Liver (tissue), 9 donors: ENCODE data around the gene NMRAL1. TPM values are rescaled to one million over a fixed set of nuclear protein-coding genes. Genes with fewer than 3 reads are reported as not detected.

Source experiments
- DNase-seq: peaks from one replicate; pipeline ENCODE4 v3.0.0-alpha.2; 2017; ENCODE audit warnings: low spot score
- H3K27ac ChIP-seq, 2 donors: one replicate each; pipeline ENCODE4 v1.7.0; 2013; ENCODE audit warnings: inconsistent platforms in 2 of 2, low read length in 2 of 2, control low read depth in 1 of 2, low read depth in 1 of 2, mild to moderate bottlenecking in 1 of 2
- H3K27me3 ChIP-seq, 4 donors: one replicate each; pipeline versions ENCODE4 v1.6.1 to v1.7.0; 2013; ENCODE audit warnings: low read length in 3 of 4, inconsistent platforms in 1 of 4, mild to moderate bottlenecking in 1 of 4, moderate library complexity in 1 of 4; ENCODE audit not compliant: control insufficient read depth in 4 of 4, insufficient read depth in 4 of 4
- H3K36me3 ChIP-seq, 4 donors: one replicate each; pipeline versions ENCODE4 v1.6.1 to v1.7.0; 2013; ENCODE audit warnings: low read length in 3 of 4, mild to moderate bottlenecking in 3 of 4, low read depth in 1 of 4, moderate library complexity in 1 of 4; ENCODE audit not compliant: control insufficient read depth in 4 of 4, insufficient read depth in 3 of 4
- H3K4me1 ChIP-seq, 4 donors: one replicate each; pipeline versions ENCODE4 v1.6.1 to v1.7.0; 2013; ENCODE audit warnings: low read length in 3 of 4, mild to moderate bottlenecking in 3 of 4, moderate library complexity in 1 of 4; ENCODE audit not compliant: control insufficient read depth in 4 of 4, insufficient read depth in 4 of 4
- H3K4me3 ChIP-seq, 3 donors: one replicate each; pipeline versions ENCODE4 v1.6.1 to v1.7.0; 2013; ENCODE audit warnings: low read length in 3 of 3, control low read depth in 1 of 3, low read depth in 1 of 3, mild to moderate bottlenecking in 1 of 3
- H3K9ac ChIP-seq, 2 donors: one replicate each; pipeline ENCODE4 v1.7.0; 2013; ENCODE audit warnings: low read length in 2 of 2, mild to moderate bottlenecking in 2 of 2, moderate library complexity in 2 of 2, control low read depth in 1 of 2, low read depth in 1 of 2
- H3K9me3 ChIP-seq, 4 donors: one replicate each; pipeline versions ENCODE4 v1.6.1 to v1.7.0; 2013; ENCODE audit warnings: low read length in 3 of 4; ENCODE audit not compliant: control insufficient read depth in 4 of 4
- ATF3 ChIP-seq: IDR thresholded peaks from 2 replicates; pipeline ENCODE4 v1.6.1; 2016; ENCODE audit warnings: antibody characterized with exemption
- CTCF ChIP-seq: fragments of 150-350 bp; IDR thresholded peaks from 2 replicates; pipeline ENCODE4 v1.5.1; 2017; ENCODE audit warnings: improper control_type of control experiment, low read depth, low read length; ENCODE audit not compliant: missing input control
- EGR1 ChIP-seq, 2 donors: IDR thresholded peaks; 2 replicates each; pipeline ENCODE4 v1.6.1; 2016 to 2018; ENCODE audit warnings: antibody characterized with exemption in 2 of 2, low read depth in 2 of 2
- FOXA1 ChIP-seq: IDR thresholded peaks from 2 replicates; pipeline ENCODE4 v1.6.1; 2016; ENCODE audit warnings: antibody characterized with exemption
- FOXA2 ChIP-seq: IDR thresholded peaks from 2 replicates; pipeline ENCODE4 v1.6.1; 2016; ENCODE audit warnings: antibody characterized with exemption
- GABPA ChIP-seq, 2 donors: IDR thresholded peaks in 1 of 2; conservative IDR thresholded peaks in 1 of 2; 2 replicates each; pipeline ENCODE4 v1.6.1; 2016; ENCODE audit warnings: antibody characterized with exemption in 2 of 2, mild to moderate bottlenecking in 1 of 2, moderate library complexity in 1 of 2
- HNF4A ChIP-seq, 2 donors: conservative IDR thresholded peaks; 2 replicates each; pipeline ENCODE4 v1.6.1; 2016; ENCODE audit warnings: antibody characterized with exemption in 2 of 2, mild to moderate bottlenecking in 2 of 2
- HNF4G ChIP-seq: IDR thresholded peaks from 2 replicates; pipeline ENCODE4 v1.6.1; 2016; ENCODE audit warnings: antibody characterized with exemption
- JUND ChIP-seq, 2 donors: IDR thresholded peaks; 2 replicates each; pipeline ENCODE4 v1.6.1; 2016; ENCODE audit warnings: antibody characterized with exemption in 2 of 2
- MAX ChIP-seq: IDR thresholded peaks from 2 replicates; pipeline ENCODE4 v1.6.1; 2016; ENCODE audit warnings: antibody characterized with exemption
- NR2F2 ChIP-seq: IDR thresholded peaks from 2 replicates; pipeline ENCODE4 v1.6.1; 2016; ENCODE audit warnings: antibody characterized with exemption
- RAD21 ChIP-seq, 2 donors: IDR thresholded peaks; 2 replicates each; pipeline ENCODE4 v1.6.1; 2016; ENCODE audit warnings: antibody characterized with exemption in 2 of 2, mild to moderate bottlenecking in 2 of 2
- RXRA ChIP-seq, 2 donors: IDR thresholded peaks; 2 replicates each; pipeline ENCODE4 v1.6.1; 2017 to 2018; ENCODE audit warnings: antibody characterized with exemption in 2 of 2, mild to moderate bottlenecking in 1 of 2
- SP1 ChIP-seq: IDR thresholded peaks from 2 replicates; pipeline ENCODE4 v1.6.1; 2018; ENCODE audit warnings: antibody characterized with exemption, mild to moderate bottlenecking
- TAF1 ChIP-seq: conservative IDR thresholded peaks from 2 replicates; pipeline ENCODE4 v1.6.1; 2016; ENCODE audit warnings: antibody characterized with exemption, mild to moderate bottlenecking
- YY1 ChIP-seq: IDR thresholded peaks from 2 replicates; pipeline ENCODE4 v1.6.1; 2016; ENCODE audit warnings: antibody characterized with exemption, mild to moderate bottlenecking
- ZBTB33 ChIP-seq: IDR thresholded peaks from 2 replicates; pipeline ENCODE4 v1.6.1; 2016; ENCODE audit warnings: antibody characterized with exemption
- WGBS: extraction: QIAGEN DNeasy Blood & Tissue Kit; methylation state at CpG from one replicate; pipeline ENCODE4 v1.1.7; 2013; 5-methylcytosine and 5-hydroxymethylcytosine counted together
- polyA plus RNA-seq, 2 donors: library from polyadenylated mRNA; stranded (reverse) in 1 of 2; unstranded in 1 of 2; fragments of 200-250 nt in 1 of 2; fragments of >200 nt in 1 of 2; fragmentation: Nextera tagmentation in 1 of 2; extraction: Ambion mirVana in 1 of 2; gene quantifications; one replicate each; pipeline versions ENCODE4 v1.2.1 to v1.2.3, GENCODE V29; 2013 to 2015
- total RNA-seq, 2 donors: library from RNA; depleted of rRNA; stranded (reverse); fragments of >200 nt; gene quantifications; one replicate each; pipeline ENCODE4 v1.2.3, GENCODE V29; 2014
- TF ChIP-seq, protein P1 (sequence below): IDR thresholded peaks from 2 replicates; pipeline ENCODE4 v1.6.1; 2016; ENCODE audit warnings: antibody characterized with exemption, mild to moderate bottlenecking
- donor health status: healthy.
- donor health status: healthy.
- donor health status: healthy.
- donor health status: healthy.
- donor health status: healthy.

Gene NMRAL1
- total and polyA plus RNA-seq, 4 donors = 20.1 to 45.4 (median 28.3) TPM

DNA sequence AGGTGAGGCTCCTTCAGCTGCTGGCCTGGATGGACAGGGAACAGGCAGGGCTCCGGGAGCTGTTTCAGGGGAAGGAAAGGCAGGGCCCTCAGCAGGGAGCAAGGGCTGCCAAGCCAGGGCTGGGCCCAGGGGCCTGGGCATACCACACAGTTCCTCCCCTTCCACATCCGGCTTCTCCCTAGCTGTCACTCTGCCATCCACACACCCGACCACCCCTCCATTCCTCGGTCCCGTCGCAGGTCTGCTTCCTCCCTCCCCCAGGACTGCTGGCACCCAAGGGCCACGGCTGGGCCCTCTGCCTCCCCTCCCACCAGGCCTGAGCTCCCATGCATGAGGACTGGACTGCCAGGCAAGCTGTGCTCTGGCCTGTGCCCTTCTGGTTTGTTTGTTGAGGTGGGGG lies 40.2 kb upstream of the NMRAL1 start:
- Histone ChIP-seq H3K27ac (no peak overlapping the region), H3K9me3 (no peaks in the 10 kb centered on the region), H3K4me3 (no peak overlapping the region), H3K4me1 (peaks cover 0 to 14% (median 5%) of the 10 kb centered on the region in 4 donors), H3K27me3 (no peaks in the 10 kb centered on the region), H3K36me3 (peaks cover 10 to 26% (median 12%) of the 10 kb centered on the region in 4 donors), H3K9ac (no peak overlapping the region)
- no peak for DNase-seq
- TF ChIP-seq ATF3 = no peak
- no peak for TF ChIP-seq FOXA2
- no peak for TF ChIP-seq ZBTB33
- TF ChIP-seq RXRA (IDR thresholded peaks at IDR 0.05) = no peak
- TF ChIP-seq CTCF = no peak
- TF ChIP-seq HNF4A (conservative IDR thresholded peaks at IDR 0.05) = no peak
- TF ChIP-seq RAD21 (IDR thresholded peaks at IDR 0.05) = no peak
- TF ChIP-seq HNF4G = no peak
- no peak for TF ChIP-seq JUND (IDR thresholded peaks at IDR 0.05)
- no peak for TF ChIP-seq MAX
- TF ChIP-seq GABPA (IDR thresholded peaks at IDR 0.05 in 1 of 2, conservative IDR thresholded peaks at IDR 0.05 in 1 of 2) = no peak
- TF ChIP-seq EGR1 (IDR thresholded peaks at IDR 0.05; ENCODE audit: low read depth in 2 of 2) = no peak
- TF ChIP-seq, protein P1, sequence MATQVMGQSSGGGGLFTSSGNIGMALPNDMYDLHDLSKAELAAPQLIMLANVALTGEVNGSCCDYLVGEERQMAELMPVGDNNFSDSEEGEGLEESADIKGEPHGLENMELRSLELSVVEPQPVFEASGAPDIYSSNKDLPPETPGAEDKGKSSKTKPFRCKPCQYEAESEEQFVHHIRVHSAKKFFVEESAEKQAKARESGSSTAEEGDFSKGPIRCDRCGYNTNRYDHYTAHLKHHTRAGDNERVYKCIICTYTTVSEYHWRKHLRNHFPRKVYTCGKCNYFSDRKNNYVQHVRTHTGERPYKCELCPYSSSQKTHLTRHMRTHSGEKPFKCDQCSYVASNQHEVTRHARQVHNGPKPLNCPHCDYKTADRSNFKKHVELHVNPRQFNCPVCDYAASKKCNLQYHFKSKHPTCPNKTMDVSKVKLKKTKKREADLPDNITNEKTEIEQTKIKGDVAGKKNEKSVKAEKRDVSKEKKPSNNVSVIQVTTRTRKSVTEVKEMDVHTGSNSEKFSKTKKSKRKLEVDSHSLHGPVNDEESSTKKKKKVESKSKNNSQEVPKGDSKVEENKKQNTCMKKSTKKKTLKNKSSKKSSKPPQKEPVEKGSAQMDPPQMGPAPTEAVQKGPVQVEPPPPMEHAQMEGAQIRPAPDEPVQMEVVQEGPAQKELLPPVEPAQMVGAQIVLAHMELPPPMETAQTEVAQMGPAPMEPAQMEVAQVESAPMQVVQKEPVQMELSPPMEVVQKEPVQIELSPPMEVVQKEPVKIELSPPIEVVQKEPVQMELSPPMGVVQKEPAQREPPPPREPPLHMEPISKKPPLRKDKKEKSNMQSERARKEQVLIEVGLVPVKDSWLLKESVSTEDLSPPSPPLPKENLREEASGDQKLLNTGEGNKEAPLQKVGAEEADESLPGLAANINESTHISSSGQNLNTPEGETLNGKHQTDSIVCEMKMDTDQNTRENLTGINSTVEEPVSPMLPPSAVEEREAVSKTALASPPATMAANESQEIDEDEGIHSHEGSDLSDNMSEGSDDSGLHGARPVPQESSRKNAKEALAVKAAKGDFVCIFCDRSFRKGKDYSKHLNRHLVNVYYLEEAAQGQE = no peak
- 66% methylated on average over 7 of the region's 7 CpGs for WGBS

DNA sequence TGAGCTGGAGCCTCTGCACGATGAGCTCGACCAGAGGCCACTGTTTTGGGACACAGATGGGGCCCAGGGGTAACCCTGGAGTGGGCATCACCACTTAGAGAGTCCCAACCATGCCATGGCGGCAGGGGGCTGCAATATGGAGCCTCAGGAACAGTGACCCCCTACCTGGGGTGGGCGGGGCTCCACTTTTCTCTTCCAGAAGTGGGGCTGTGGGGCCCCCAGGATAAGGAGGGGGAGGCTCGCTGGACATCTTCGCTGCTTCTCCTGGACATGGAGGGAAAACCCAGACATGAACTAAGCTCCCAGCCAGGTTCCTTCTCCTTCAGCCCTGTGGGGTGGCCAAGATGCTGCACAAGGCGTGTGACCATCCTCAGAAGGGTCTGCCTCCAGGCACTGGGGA lies 39.5 kb upstream of the NMRAL1 start:
- peaks cover 0 to 14% (median 5%) of the 10 kb centered on the region in 4 donors for H3K4me1 ChIP-seq
- 95% methylated on average over 7 of the region's 7 CpGs for WGBS
- H3K4me3 ChIP-seq = no peak overlapping the region
- H3K27ac ChIP-seq = no peak overlapping the region
- peaks cover 14 to 33% (median 18%) of the 10 kb centered on the region in 4 donors for H3K36me3 ChIP-seq
- H3K9me3 ChIP-seq = no peaks in the 10 kb centered on the region
- H3K9ac ChIP-seq = no peak overlapping the region
- no peak for DNase-seq
- H3K27me3 ChIP-seq = no peaks in the 10 kb centered on the region
- TF ChIP-seq YY1 (no peak), GABPA (IDR thresholded peaks at IDR 0.05 in 1 of 2, conservative IDR thresholded peaks at IDR 0.05 in 1 of 2) (no peak), EGR1 (IDR thresholded peaks at IDR 0.05; ENCODE audit: low read depth in 2 of 2) (no peak), CTCF (no peak), HNF4A (conservative IDR thresholded peaks at IDR 0.05) (no peak), MAX (no peak), RXRA (IDR thresholded peaks at IDR 0.05) (no peak), RAD21 (IDR thresholded peaks at IDR 0.05) (no peak), SP1 (no peak), TAF1 (no peak), HNF4G (no peak), NR2F2 (no peak), FOXA2 (no peak), FOXA1 (no peak), JUND (IDR thresholded peaks at IDR 0.05) (no peak), ATF3 (no peak), ZBTB33 (no peak)
